Astrocyte (in vitro differentiated cells and primary cell): ENCODE measurements around the gene HNRNPM. TPM values are rescaled to one million over a fixed set of nuclear protein-coding genes. Genes with fewer than 3 reads are reported as not detected.
"Not testable (repeated sequence)": the region's sequence is repeated elsewhere in the genome, so short reads cannot be mapped to it uniquely, and the experiment has no call there.

Experiments
- DNase-seq: peaks from one replicate; pipeline ENCODE4 v3.0.0-alpha.2; 2010; ENCODE audit warnings: low read depth
- FAIRE-seq: peaks from 2 replicates; lab custom pipeline; 2011; peaks lifted over from hg19 to GRCh38; lab: Jason Lieb, UNC
- H2AFZ ChIP-seq: 2 replicates; pipeline ENCODE4 v1.6.0; 2012; ENCODE audit warnings: low read depth, low read length, inconsistent platforms
- H3K27ac ChIP-seq: 2 replicates; pipeline ENCODE4 v1.5.1; 2011; ENCODE audit warnings: low read depth, low read length, inconsistent platforms
- H3K27me3 ChIP-seq: 2 replicates; pipeline ENCODE4 v1.6.0; 2011; ENCODE audit warnings: low read length, inconsistent platforms; ENCODE audit not compliant: insufficient read depth
- H3K36me3 ChIP-seq: 2 replicates; pipeline ENCODE4 v1.5.1; 2011; ENCODE audit warnings: low read length, inconsistent platforms; ENCODE audit not compliant: insufficient read depth
- H3K4me1 ChIP-seq: 2 replicates; pipeline ENCODE4 v1.5.1; 2011; ENCODE audit warnings: low read length, inconsistent platforms; ENCODE audit not compliant: insufficient read depth
- H3K4me2 ChIP-seq: 2 replicates; pipeline ENCODE4 v1.6.0; 2012; ENCODE audit warnings: low read length, inconsistent platforms
- H3K4me3 ChIP-seq: 2 replicates; pipeline ENCODE4 v1.5.1; 2011; ENCODE audit warnings: low read depth, mild to moderate bottlenecking, low read length, inconsistent platforms; ENCODE audit not compliant: insufficient read depth
- H3K79me2 ChIP-seq: 2 replicates; pipeline ENCODE4 v1.6.0; 2012; ENCODE audit warnings: mild to moderate bottlenecking, low read length, inconsistent platforms; ENCODE audit not compliant: insufficient read depth
- H3K9ac ChIP-seq: 2 replicates; pipeline ENCODE4 v1.6.0; 2012; ENCODE audit warnings: mild to moderate bottlenecking, low read length, inconsistent platforms
- H3K9me3 ChIP-seq: 2 replicates; pipeline ENCODE4 v1.5.1; 2012; ENCODE audit warnings: low read depth, mild to moderate bottlenecking, low read length, inconsistent platforms; ENCODE audit not compliant: insufficient read depth
- H4K20me1 ChIP-seq: 2 replicates; pipeline ENCODE4 v1.6.0; 2012; ENCODE audit warnings: low read length, inconsistent platforms; ENCODE audit not compliant: insufficient read depth
- H3K27ac Mint-ChIP-seq: one replicate; pipeline ENCODE4 v1.8.0; 2021; ENCODE audit warnings: mild to moderate bottlenecking, mixed read lengths; ENCODE audit not compliant: unreplicated experiment
- H3K27me3 Mint-ChIP-seq: one replicate; pipeline ENCODE4 v1.8.0; 2021; ENCODE audit warnings: low read depth, mixed read lengths; ENCODE audit not compliant: unreplicated experiment
- H3K36me3 Mint-ChIP-seq: one replicate; pipeline ENCODE4 v1.8.0; 2021; ENCODE audit warnings: low read depth, mixed read lengths; ENCODE audit not compliant: unreplicated experiment
- H3K4me1 Mint-ChIP-seq: one replicate; pipeline ENCODE4 v1.8.0; 2021; ENCODE audit warnings: low read depth, mixed read lengths; ENCODE audit not compliant: unreplicated experiment
- H3K4me3 Mint-ChIP-seq: one replicate; pipeline ENCODE4 v1.8.0; 2021; ENCODE audit warnings: mild to moderate bottlenecking, moderate library complexity, mixed read lengths; ENCODE audit not compliant: unreplicated experiment
- H3K9me3 Mint-ChIP-seq: one replicate; pipeline ENCODE4 v1.8.0; 2021; ENCODE audit warnings: mild to moderate bottlenecking, mixed read lengths; ENCODE audit not compliant: unreplicated experiment
- CTCF ChIP-seq: IDR thresholded peaks from 2 replicates; pipeline ENCODE4 v1.5.1; 2011; ENCODE audit warnings: low read depth, mild to moderate bottlenecking, inconsistent platforms, low read length, moderate library complexity; ENCODE audit not compliant: insufficient read depth
- EZH2 ChIP-seq: IDR thresholded peaks from 2 replicates; pipeline ENCODE4 v1.6.1; 2012; ENCODE audit warnings: mild to moderate bottlenecking, low read length, inconsistent platforms; ENCODE audit not compliant: insufficient read depth
- total RNA-seq: library from RNA; stranded (reverse); gene quantifications from 2 replicates; pipeline ENCODE4 v1.2.1, GENCODE V29; 2021

Gene HNRNPM
- total RNA-seq, 1 donor from 2014 or later: 172 TPM

GRCh38 chr19:8423817-8424223 is 21.0 kb upstream of the HNRNPM start:
- Mint-ChIP-seq H3K4me3 (no peak overlapping the region), H3K27me3 (no peaks in the 10 kb centered on the region), H3K4me1 (peaks cover 16% of the 10 kb centered on the region), H3K27ac (peak overlapping the region; percentile 87), H3K36me3 (peaks cover 6% of the 10 kb centered on the region), H3K9me3 (no peaks in the 10 kb centered on the region)
- no peaks in the 10 kb centered on the region for H3K79me2 ChIP-seq
- H3K27me3 ChIP-seq: no peaks in the 10 kb centered on the region
- no peak overlapping the region for H3K27ac ChIP-seq
- FAIRE-seq: peak; percentile 90
- no peak for TF ChIP-seq CTCF
- no peak for TF ChIP-seq EZH2
- no peaks in the 10 kb centered on the region for H3K36me3 ChIP-seq
- no peak overlapping the region for H3K4me3 ChIP-seq
- H3K4me2 ChIP-seq: peak overlapping the region; percentile 62
- DNase-seq: peak; percentile 95
- no peaks in the 10 kb centered on the region for H3K9me3 ChIP-seq
- peak overlapping the region; percentile 45 for H3K9ac ChIP-seq
- peaks cover 12% of the 10 kb centered on the region for H3K4me1 ChIP-seq
- H4K20me1 ChIP-seq: no peaks in the 10 kb centered on the region
- peak overlapping the region; percentile 19 for H2AFZ ChIP-seq

GRCh38 chr19:8425331-8425730 is 19.4 kb upstream of the HNRNPM start:
- FAIRE-seq, H3K27me3 ChIP-seq, H3K9ac ChIP-seq, H3K36me3 ChIP-seq, H3K36me3 Mint-ChIP-seq, H3K4me3 ChIP-seq, DNase-seq, H4K20me1 ChIP-seq, H3K27me3 Mint-ChIP-seq, H3K9me3 ChIP-seq, H2AFZ ChIP-seq, H3K27ac ChIP-seq, H3K27ac Mint-ChIP-seq, H3K9me3 Mint-ChIP-seq, H3K79me2 ChIP-seq, H3K4me3 Mint-ChIP-seq, H3K4me2 ChIP-seq: not testable (repeated sequence)
- H3K4me1 ChIP-seq: peaks cover 12% of the 10 kb centered on the region
- H3K4me1 Mint-ChIP-seq: peaks cover 16% of the 10 kb centered on the region

DNA sequence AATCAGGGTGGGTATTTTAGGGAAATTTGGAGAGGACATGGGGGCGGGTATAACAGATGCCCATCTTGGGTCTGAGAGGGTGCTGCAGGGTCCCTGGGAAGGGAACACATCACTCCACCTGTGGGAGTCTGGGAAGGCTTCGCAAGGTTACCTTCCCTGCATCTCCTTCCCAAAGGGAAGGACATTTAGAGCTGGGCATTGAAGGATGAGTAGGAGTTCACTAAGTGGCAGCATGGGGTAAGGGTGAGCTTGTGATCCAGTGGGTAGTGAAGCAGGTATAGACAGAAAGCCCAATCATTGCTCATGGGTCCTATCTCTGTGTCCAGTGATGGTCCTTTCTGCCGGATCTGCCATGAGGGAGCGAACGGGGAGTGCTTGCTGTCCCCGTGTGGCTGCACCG is 18.5 kb upstream of the HNRNPM start:
- peaks cover 12% of the 10 kb centered on the region for H3K4me1 ChIP-seq
- H3K9ac ChIP-seq: no peak overlapping the region
- H3K27me3 Mint-ChIP-seq: no peaks in the 10 kb centered on the region
- no peak overlapping the region for H3K27ac ChIP-seq
- peak overlapping the region; percentile 37 for H3K27ac Mint-ChIP-seq
- H3K4me1 Mint-ChIP-seq: peaks cover 16% of the 10 kb centered on the region
- H3K4me2 ChIP-seq: no peak overlapping the region
- H3K9me3 Mint-ChIP-seq: no peaks in the 10 kb centered on the region
- TF ChIP-seq EZH2 (no peak), CTCF (no peak)
- DNase-seq (no peak), FAIRE-seq (no peak)
- no peaks in the 10 kb centered on the region for H3K9me3 ChIP-seq
- no peaks in the 10 kb centered on the region for H3K36me3 ChIP-seq
- H3K4me3 Mint-ChIP-seq: no peak overlapping the region
- no peaks in the 10 kb centered on the region for H3K27me3 ChIP-seq
- no peak overlapping the region for H2AFZ ChIP-seq
- H3K4me3 ChIP-seq: no peak overlapping the region
- H3K79me2 ChIP-seq: no peaks in the 10 kb centered on the region
- no peaks in the 10 kb centered on the region for H4K20me1 ChIP-seq
- H3K36me3 Mint-ChIP-seq: peaks cover 10% of the 10 kb centered on the region
